GM18870 (cell line): ENCODE results near the gene LRRC32.
"Not testable (repeated sequence)": the region's sequence is repeated elsewhere in the genome, so short reads cannot be mapped to it uniquely, and the experiment has no call there.

ENCODE experiments used
- ATAC-seq: cut with Tn5 transposase; IDR thresholded peaks from one replicate; pipeline ENCODE4 v1.9.1; 2021; ENCODE audit warnings: moderate library complexity; ENCODE audit not compliant: unreplicated experiment

LRRC32 gene

DNA sequence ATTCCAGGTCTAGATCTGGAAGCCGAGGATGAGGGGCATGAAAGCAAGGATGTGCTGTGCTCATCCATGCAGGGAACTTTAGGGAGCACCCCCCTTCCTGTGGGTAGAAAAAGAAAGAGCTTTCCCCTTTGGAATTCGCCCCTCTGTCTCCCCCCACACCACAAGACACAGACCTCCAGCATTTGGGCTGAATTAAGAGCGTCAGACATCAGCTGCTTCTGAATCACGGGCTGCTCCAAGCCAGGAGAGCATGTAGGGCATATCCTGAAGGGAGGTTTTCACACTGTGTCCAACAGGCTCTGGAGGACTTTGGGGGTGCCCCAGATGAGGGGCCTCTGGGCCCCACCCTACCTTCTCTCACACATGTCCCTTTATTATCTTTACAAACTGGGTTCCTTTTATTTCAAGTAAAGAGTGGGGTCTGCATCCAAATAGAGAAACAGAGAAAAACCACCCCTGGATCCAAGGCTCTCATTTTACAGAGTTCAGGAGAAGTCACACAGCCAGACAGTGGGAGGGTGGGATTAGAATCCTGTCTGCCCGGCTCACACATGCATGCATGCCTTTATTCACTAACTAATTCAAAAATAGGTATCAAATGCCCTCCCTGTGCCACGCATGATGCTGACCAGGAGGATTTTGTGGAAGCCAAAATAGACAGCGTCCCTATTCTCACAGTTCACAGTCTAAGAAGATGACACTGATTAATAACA lies 52.8 kb downstream of the LRRC32 start:
- no peak for ATAC-seq

DNA sequence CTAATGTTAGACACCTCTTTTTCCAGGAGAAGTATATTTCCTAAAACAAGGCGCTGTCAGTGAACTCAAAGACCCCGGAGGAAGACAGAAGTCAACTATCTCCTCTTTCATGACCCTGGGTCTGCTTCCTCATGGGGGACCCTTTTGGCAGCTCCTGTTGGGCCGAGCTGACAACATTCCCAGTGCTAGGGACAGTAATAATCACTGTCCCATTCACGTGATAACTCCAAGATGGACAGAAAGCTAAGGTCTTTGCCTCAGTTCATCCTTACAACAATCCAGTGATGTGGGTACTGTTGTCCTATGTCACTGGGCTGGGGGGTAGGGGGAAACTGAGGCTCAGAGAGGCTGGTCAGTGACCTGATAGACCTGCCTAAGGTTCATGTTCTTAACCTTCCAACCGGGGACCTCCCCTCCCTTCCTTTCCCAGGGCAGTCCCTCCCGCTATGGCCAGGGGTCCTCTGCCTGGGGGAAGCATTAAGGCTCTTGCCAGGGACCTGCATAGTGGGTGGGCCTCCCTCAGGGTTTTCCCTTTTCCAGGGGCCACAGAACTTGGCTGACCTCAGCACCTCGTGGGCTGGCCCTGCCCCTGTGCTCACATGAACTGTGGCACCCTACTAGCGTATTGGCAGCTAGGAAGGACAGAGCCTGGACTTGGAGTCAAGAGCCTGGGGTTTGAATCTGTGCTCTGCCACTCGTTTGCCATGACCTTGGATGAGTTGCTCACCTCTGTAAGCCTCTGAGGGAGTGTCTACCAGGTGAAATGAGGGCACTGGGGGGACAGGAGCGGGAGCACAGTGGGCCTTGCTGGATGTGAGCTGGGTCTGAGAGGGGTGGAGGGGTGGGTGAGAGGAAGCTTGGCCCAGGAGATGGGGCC lies 53.6 kb downstream of the LRRC32 start:
- ATAC-seq: no peak

DNA sequence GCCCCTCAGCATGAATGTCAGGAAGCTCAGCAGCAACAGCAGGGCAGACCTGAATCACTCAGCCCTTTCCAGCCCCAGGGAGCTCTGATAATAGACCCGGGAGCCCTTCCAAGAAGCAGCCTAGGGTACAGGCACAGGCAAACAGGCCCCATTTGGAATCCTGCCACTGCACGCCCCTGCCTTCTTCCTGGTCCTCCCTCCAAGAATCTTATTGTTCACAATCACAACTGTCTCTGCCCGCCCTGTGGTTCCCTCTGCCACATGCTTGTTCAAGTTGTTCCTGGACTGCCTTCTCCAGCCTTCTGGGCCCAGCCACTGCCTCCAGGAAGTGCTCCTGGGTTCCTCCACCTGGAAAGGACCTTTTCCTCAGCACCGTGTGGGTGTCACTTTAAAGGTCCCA lies 54.6 kb downstream of the LRRC32 start:
- ATAC-seq: no peak

DNA sequence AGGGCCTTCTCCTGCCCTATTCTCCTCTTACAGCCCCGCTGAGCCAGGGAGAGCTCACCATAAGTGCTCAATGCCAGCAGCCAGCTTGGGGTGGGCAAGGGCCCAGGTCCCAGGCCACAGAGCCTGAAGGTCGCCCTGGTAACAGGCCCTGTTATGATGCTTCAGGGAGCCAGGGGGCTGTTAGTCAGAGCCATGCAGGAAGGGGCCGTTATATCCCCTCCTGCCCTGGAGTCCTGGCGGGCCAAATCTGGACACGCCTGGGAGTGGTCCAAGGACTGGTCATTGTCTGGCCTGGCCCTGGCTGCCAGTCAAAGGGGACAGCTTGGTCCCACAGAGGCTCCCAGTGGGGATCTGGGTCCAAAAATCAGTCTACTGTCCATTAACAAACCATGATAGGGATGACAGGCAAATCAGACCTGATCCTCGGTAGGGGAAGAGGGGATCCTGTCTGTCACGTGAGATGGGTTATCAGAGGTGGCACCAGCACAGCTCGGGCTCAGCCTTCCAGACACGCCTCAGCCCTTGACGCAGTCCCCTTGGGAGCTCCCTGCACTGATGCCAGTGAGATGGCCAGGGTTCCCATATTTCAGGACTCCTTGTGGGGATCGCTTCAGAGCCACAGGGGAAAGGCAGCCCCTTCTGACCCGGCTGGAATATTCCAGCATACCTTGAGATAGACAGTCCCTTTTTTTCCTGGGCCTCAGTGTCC lies 55.9 kb downstream of the LRRC32 start:
- no peak for ATAC-seq

DNA sequence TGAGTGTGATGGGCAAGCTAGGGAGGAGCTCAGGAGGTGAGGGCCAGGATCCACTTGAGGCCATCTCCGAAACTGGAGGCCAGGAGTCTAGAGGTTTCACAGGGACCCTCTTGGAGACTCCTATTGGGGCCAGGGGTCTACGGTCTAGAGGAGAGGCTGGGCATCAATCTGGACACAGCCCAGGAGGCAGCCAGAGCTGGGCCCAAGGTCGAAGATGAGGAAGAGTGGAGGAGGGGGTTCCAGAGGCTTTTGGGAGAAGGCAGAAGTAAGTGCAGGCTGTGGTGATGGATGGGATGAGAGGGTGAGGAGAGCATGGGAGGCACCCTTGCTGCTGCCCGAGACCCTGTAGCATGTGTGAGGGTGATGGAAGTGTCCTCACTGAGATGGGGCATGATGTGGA lies 56.6 kb downstream of the LRRC32 start:
- no peak for ATAC-seq

DNA sequence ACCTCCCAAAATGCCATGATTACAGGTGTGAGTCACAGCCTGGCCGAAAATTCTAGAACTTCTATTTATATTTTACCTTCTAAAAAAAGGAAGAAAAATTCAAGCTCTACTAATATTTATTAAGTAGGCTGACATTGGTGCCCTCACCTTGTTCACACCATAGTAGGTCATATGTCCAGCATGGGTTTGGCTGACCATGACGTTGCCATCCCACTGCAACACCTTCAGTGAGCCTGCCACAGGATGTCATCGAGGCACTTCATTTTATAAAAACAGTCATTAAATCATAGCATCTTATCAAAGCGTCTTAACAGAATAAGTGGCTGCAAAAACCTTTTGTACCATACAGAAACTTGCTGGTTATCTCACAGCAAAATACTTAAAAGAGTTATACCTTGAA lies 58.3 kb downstream of the LRRC32 start:
- ATAC-seq: no peak

DNA sequence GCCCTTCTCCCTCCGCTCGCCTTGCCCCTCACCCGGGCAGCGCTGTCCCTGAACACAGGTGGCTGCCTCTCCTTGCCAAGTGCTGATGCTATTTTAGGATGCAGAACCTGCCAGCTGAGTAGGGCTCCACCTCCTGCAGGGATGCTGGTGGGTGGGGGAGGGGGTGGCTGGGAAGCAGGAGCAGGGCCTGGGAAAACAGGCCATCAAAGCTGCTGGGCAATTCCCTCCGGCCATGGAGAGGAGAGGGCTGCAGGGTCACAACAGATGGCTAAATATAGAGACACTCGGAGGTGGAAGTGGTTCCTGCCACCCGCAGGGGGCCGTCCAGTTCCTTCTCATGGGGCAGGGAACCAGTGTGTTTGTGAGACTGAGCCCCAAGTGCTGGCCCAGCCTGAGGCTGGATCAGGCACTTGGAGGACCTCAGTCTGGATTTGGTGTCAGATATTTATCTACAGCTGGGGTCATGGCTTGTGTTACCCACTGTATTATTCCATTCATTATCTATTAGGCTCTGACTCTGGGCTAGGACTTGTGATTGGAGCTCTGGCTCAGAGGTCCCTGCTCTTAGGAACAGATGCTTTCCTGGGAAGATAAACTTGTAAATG lies 59.6 kb downstream of the LRRC32 start:
- no peak for ATAC-seq

DNA sequence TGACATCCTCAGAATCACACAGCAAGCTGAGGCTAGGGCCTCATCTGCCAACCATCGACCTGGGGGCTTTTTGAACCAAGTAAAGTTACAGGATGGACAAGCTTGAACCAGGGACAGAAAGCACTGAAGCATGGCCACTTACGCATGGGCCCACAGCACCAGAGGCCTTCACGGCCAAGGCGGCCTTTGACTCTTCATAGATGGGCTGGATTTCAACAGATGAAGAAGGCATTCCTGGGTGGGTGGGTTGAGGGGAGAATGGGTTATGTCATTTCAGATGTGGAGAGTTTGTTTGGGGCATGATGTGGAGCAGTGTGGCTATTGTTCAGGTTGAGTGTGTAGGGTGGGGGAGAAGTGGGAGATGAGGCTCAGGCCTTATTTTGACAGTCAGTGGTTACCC lies 60.2 kb downstream of the LRRC32 start:
- ATAC-seq: no peak

DNA sequence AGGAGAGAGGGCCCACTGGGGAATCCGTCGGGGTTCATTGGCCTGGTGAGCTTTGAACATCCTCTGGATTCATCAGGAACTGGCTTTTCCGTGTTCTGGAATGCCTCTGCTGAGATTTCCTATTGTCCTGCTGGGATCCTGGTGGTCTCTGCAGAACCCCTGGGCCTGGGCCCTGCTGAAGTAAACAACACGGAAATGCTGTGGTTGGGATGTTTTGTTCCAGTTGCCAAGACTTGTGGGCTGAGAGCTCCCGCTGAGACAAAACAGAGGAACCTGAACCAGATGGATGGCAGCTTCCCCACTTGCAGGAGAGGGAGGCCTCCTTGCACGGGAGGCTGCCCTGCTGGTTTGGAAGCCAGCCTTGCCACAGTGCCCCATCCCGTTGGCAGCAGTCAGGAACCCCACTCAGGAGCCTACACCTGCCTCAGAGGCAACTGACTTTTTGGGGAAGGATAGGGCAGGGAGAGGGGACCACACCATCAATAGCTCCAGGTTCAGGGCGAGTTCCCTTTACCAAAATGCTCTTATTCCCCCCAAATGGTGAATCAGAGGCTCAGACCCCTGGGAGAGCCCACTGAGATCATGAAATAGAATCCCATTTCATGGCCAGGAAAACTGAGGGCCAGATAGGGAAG lies 60.7 kb downstream of the LRRC32 start:
- no peak for ATAC-seq

DNA sequence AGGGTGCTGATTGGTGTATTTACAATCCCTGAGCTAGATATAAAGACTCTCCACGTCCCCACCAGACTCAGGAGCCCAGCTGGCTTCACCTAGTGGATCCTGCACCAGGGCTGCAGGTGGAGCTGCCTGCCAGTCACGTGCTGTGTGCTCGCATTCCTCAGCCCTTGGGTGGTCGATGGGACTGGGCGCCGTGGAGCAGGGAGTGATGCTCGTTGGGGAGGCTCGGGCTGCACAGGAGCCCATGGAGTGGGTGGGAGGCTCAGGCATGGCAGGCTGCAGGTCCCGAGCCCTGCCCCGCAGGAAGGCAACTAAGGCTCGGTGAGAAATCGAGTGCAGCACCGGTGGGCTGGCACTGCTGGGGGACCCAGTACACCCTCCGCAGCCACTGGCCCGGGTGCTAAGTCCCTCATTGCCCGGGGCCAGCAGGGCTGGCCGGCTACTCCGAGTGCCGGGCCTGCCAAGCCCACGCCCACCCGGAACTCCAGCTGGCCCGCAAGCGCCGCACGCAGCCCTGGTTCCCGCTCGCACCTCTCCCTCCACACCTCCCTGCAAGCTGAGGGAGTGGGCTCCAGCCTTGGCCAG lies 61.6 kb downstream of the LRRC32 start:
- ATAC-seq: not testable (repeated sequence)

DNA sequence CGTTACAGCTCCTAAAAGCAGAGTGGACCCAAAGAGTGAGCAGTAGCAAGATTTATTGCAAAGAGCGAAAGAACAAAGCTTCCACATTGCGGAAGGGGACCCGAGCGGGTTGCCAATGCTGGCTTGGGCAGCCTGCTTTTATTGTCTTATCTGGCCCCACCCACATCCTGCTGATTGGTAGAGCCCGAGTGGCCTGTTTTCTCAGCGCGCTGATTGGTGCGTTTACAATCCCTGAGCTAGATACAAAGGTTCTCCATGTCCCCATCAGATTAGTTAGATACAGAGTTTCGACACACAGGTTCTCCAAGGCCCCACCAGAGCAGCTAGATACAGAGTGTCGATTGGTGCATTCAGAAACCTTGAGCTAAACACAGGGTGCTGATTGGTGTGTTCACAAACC lies 62.3 kb downstream of the LRRC32 start:
- not testable (repeated sequence) for ATAC-seq
